H1 (cell line): ENCODE measurements around the gene CSPG5. TPM values are rescaled to one million over a fixed set of nuclear protein-coding genes. Genes with fewer than 3 reads are reported as not detected.

Experiments used
- CTCF ChIA-PET: fragments of 300-600 bp; sonication (Branson Sonifier 250); formaldehyde crosslinking; loops from one replicate; lab custom pipeline; 2021; ENCODE audit not compliant: partially characterized antibody; lab: Charles Lee
- POLR2A ChIA-PET: fragments of 300-600 bp; sonication (Branson Sonifier 250); formaldehyde crosslinking; loops from one replicate; lab custom pipeline; 2021; ENCODE audit warnings: inconsistent platforms; ENCODE audit not compliant: partially characterized antibody; lab: Charles Lee
- DNase-seq, 2 experiments: peaks; one replicate each; pipeline versions ENCODE4 v3.0.0 to v3.0.0-alpha.2; 2010 to 2022; ENCODE audit warnings: low spot score in 2 of 2, low read depth in 1 of 2, mixed read lengths in 1 of 2
- FAIRE-seq: peaks from 2 replicates; lab custom pipeline; 2011; peaks lifted over from hg19 to GRCh38; lab: Jason Lieb, UNC
- H2AFZ ChIP-seq: 2 replicates; pipeline ENCODE4 v1.8.1; 2012; ENCODE audit warnings: low read length, inconsistent platforms
- H2AK5ac ChIP-seq: 2 replicates; pipeline ENCODE4 v1.6.1; 2013; ENCODE audit warnings: low read depth, low read length
- H2BK120ac ChIP-seq: replicated peaks from 2 replicates; pipeline ENCODE3; 2013; ENCODE audit warnings: low read depth, low read length, inconsistent platforms
- H2BK12ac ChIP-seq: 2 replicates; pipeline ENCODE4 v1.6.1; 2013; ENCODE audit warnings: low read depth, low read length
- H2BK15ac ChIP-seq: 2 replicates; pipeline ENCODE4 v1.6.1; 2013; ENCODE audit warnings: low read length
- H2BK20ac ChIP-seq: 2 replicates; pipeline ENCODE4 v1.6.1; 2013; ENCODE audit warnings: low read length
- H2BK5ac ChIP-seq: 2 replicates; pipeline ENCODE4 v1.6.1; 2013; ENCODE audit warnings: low read depth, low read length
- H3K14ac ChIP-seq: 2 replicates; pipeline ENCODE4 v1.6.1; 2013; ENCODE audit warnings: inconsistent platforms; ENCODE audit not compliant: insufficient read length
- H3K18ac ChIP-seq: 2 replicates; pipeline ENCODE4 v1.6.1; 2013; ENCODE audit warnings: low read length; ENCODE audit errors: extremely low read depth
- H3K23ac ChIP-seq: 2 replicates; pipeline ENCODE4 v1.6.1; 2013; ENCODE audit warnings: inconsistent platforms; ENCODE audit not compliant: insufficient read length
- H3K23me2 ChIP-seq: 2 replicates; pipeline ENCODE4 v1.6.1; 2013; ENCODE audit warnings: low read depth, low read length
- H3K27ac ChIP-seq: 2 replicates; pipeline ENCODE4 v1.6.1; 2011; ENCODE audit warnings: low read depth, low read length, inconsistent platforms
- H3K27me3 ChIP-seq, 4 experiments: replicated peaks in 1 of 4; 1 replicate in 1 of 4; 2 replicates in 3 of 4; pipeline versions ENCODE4 v1.6.1 to v1.8.1; 2011 to 2013; ENCODE audit warnings: low read length in 3 of 4, mild to moderate bottlenecking in 3 of 4, inconsistent platforms in 2 of 4, mixed read lengths in 2 of 4, moderate library complexity in 1 of 4; ENCODE audit not compliant: control insufficient read depth in 3 of 4, insufficient read depth in 3 of 4; ENCODE audit errors: extremely low read depth in 1 of 4
- H3K36me3 ChIP-seq, 4 experiments: 2 replicates each; pipeline versions ENCODE4 v1.6.1 to v1.8.1; 2011 to 2013; ENCODE audit warnings: mild to moderate bottlenecking in 4 of 4, low read length in 3 of 4, moderate library complexity in 2 of 4, control low read depth in 1 of 4, inconsistent platforms in 1 of 4; ENCODE audit not compliant: insufficient read depth in 4 of 4, control insufficient read depth in 2 of 4
- H3K4ac ChIP-seq: replicated peaks from 2 replicates; pipeline ENCODE3; 2013; ENCODE audit warnings: low read length, low read depth, mixed read lengths, inconsistent platforms; ENCODE audit not compliant: insufficient read length
- H3K4me1 ChIP-seq, 4 experiments: replicated peaks in 1 of 4; 1 replicate in 1 of 4; 2 replicates in 3 of 4; pipeline versions ENCODE4 v1.6.1 to v1.8.1; 2011 to 2013; ENCODE audit warnings: low read length in 3 of 4, inconsistent platforms in 2 of 4, mixed read lengths in 1 of 4; ENCODE audit not compliant: insufficient read depth in 4 of 4, control insufficient read depth in 3 of 4
- H3K4me2 ChIP-seq, 2 experiments: 2 replicates each; pipeline versions ENCODE4 v1.6.1 to v1.8.1; 2011 to 2013; ENCODE audit warnings: low read depth in 2 of 2, low read length in 2 of 2, control low read depth in 1 of 2, inconsistent platforms in 1 of 2, mild to moderate bottlenecking in 1 of 2; ENCODE audit not compliant: insufficient read depth in 1 of 2
- H3K4me3 ChIP-seq, 4 experiments: fragments of 200-600, 300-600 bp in 1 of 4; sonication (generic), shearing (Covaris generic), sonication (Bioruptor Twin) in 1 of 4; 2 replicates each; pipeline versions ENCODE4 v1.5.1 to v1.8.1; 2011 to 2016; ENCODE audit warnings: low read length in 4 of 4, low read depth in 3 of 4, control low read depth in 2 of 4, inconsistent platforms in 2 of 4, mild to moderate bottlenecking in 2 of 4, mixed read lengths in 1 of 4, moderate library complexity in 1 of 4; ENCODE audit not compliant: insufficient read depth in 2 of 4; ENCODE audit errors: extremely low read depth in 1 of 4
- H3K56ac ChIP-seq: replicated peaks from 2 replicates; pipeline ENCODE3; 2013; ENCODE audit warnings: low read depth, mild to moderate bottlenecking, mixed read lengths, low read length, inconsistent platforms; ENCODE audit not compliant: insufficient read length
- H3K79me1 ChIP-seq: 2 replicates; pipeline ENCODE4 v1.6.1; 2013; ENCODE audit warnings: low read depth, low read length, control low read depth
- H3K79me2 ChIP-seq, 2 experiments: 2 replicates each; pipeline versions ENCODE4 v1.6.1 to v1.8.1; 2012 to 2013; ENCODE audit warnings: low read length in 2 of 2, mild to moderate bottlenecking in 2 of 2, inconsistent platforms in 1 of 2; ENCODE audit not compliant: insufficient read depth in 2 of 2, control insufficient read depth in 1 of 2
- H3K9ac ChIP-seq, 4 experiments: replicated peaks in 1 of 4; 1 replicate in 1 of 4; 2 replicates in 3 of 4; pipeline versions ENCODE4 v1.6.1 to v1.8.1; 2011 to 2013; ENCODE audit warnings: low read depth in 3 of 4, low read length in 3 of 4, control low read depth in 2 of 4, mild to moderate bottlenecking in 2 of 4, moderate library complexity in 2 of 4, inconsistent platforms in 1 of 4; ENCODE audit errors: extremely low read depth in 1 of 4
- H3K9me3 ChIP-seq, 2 experiments: 2 replicates each; pipeline versions ENCODE4 v1.6.1 to v1.8.1; 2012 to 2013; ENCODE audit warnings: mild to moderate bottlenecking in 2 of 2, moderate library complexity in 2 of 2, control low read depth in 1 of 2, inconsistent platforms in 1 of 2, low read depth in 1 of 2, low read length in 1 of 2, mixed read lengths in 1 of 2; ENCODE audit not compliant: insufficient read depth in 2 of 2
- H4K20me1 ChIP-seq, 2 experiments: replicated peaks in 1 of 2; 2 replicates each; pipeline versions ENCODE3 to v1.8.1; 2011 to 2013; ENCODE audit warnings: inconsistent platforms in 2 of 2, low read length in 2 of 2, mild to moderate bottlenecking in 1 of 2; ENCODE audit not compliant: insufficient read depth in 2 of 2, control insufficient read depth in 1 of 2
- H4K5ac ChIP-seq: 2 replicates; pipeline ENCODE4 v1.6.1; 2013; ENCODE audit warnings: low read length, low read depth, mixed read lengths, inconsistent platforms; ENCODE audit not compliant: insufficient read length
- H4K8ac ChIP-seq: 2 replicates; pipeline ENCODE4 v1.8.0; 2013; ENCODE audit warnings: mild to moderate bottlenecking, moderate library complexity, low read length, inconsistent platforms; ENCODE audit not compliant: insufficient read depth; ENCODE audit errors: extremely low read depth
- H4K91ac ChIP-seq: replicated peaks from 2 replicates; pipeline ENCODE3; 2013; ENCODE audit warnings: low read length, mixed read lengths, inconsistent platforms; ENCODE audit not compliant: insufficient read length
- BCL11A ChIP-seq, 2 experiments: IDR thresholded peaks; one replicate each; pipeline ENCODE4 v1.6.1; 2011; ENCODE audit warnings: low read depth in 2 of 2, low read length in 2 of 2, mild to moderate bottlenecking in 2 of 2
- CEBPB ChIP-seq: IDR thresholded peaks from 2 replicates; pipeline ENCODE4 v1.6.1; 2012; ENCODE audit warnings: low read depth, low read length
- HDAC2 ChIP-seq, 2 experiments: fragments of 300-600 bp in 1 of 2; sonication (generic) in 1 of 2; IDR thresholded peaks; 2 replicates each; pipeline ENCODE4 v1.6.1; 2011 to 2012; ENCODE audit warnings: low read depth in 2 of 2, low read length in 2 of 2, mild to moderate bottlenecking in 2 of 2, moderate library complexity in 2 of 2, borderline replicate concordance in 1 of 2, inconsistent platforms in 1 of 2
- POLR2A ChIP-seq, 2 experiments: IDR thresholded peaks; 1 replicate in 1 of 2; 2 replicates in 1 of 2; pipeline ENCODE4 v1.6.1; 2011; ENCODE audit warnings: low read depth in 2 of 2, low read length in 2 of 2, mild to moderate bottlenecking in 2 of 2; ENCODE audit errors: control extremely low read depth in 1 of 2
- SIN3A ChIP-seq, 2 experiments: IDR thresholded peaks in 1 of 2; conservative IDR thresholded peaks in 1 of 2; 2 replicates each; pipeline ENCODE4 v1.6.1; 2011 to 2012; ENCODE audit warnings: low read length in 2 of 2, improper control_type of control experiment in 1 of 2, low read depth in 1 of 2, mild to moderate bottlenecking in 1 of 2
- SUZ12 ChIP-seq: fragments of 200-600 bp; sonication (generic); IDR thresholded peaks from 2 replicates; pipeline ENCODE4 v1.6.1; 2012; ENCODE audit warnings: mild to moderate bottlenecking, inconsistent platforms, low read length, moderate library complexity, mixed read lengths
- TBP ChIP-seq: IDR thresholded peaks from 2 replicates; pipeline ENCODE4 v1.6.1; 2011; ENCODE audit warnings: low read depth, low read length, improper control_type of control experiment
- TCF12 ChIP-seq: IDR thresholded peaks from 2 replicates; pipeline ENCODE4 v1.6.1; 2011; ENCODE audit warnings: low read depth, mild to moderate bottlenecking, low read length
- ZNF274 ChIP-seq: IDR thresholded peaks from 2 replicates; pipeline ENCODE4 v1.7.0; 2012; ENCODE audit warnings: low read length, borderline replicate concordance; ENCODE audit errors: extremely low read depth
- WGBS, 2 experiments: shearing (Covaris generic) in 1 of 2; methylation state at CpG; one replicate each; pipeline versions ENCODE4 v1.1.6 to v1.1.7; 2013 to 2015; ENCODE audit warnings: low lambda C conversion rate in 2 of 2, mixed read lengths in 2 of 2, inconsistent platforms in 1 of 2, low coverage in 1 of 2, missing lambda C conversion rate in 1 of 2; ENCODE audit not compliant: insufficient replicate concordance in 2 of 2, insufficient coverage in 1 of 2, insufficient read length in 1 of 2; ENCODE audit errors: extremely low coverage in 1 of 2, missing lambda C conversion rate in 1 of 2; 5-methylcytosine and 5-hydroxymethylcytosine counted together
- polyA plus RNA-seq, 7 experiments: library from polyadenylated mRNA; depleted of rRNA in 3 of 7; stranded (reverse) in 5 of 7; unstranded in 2 of 7; fragments of >200 nt in 5 of 7; fragments of 200-250 nt in 2 of 7; gene quantifications; 1 replicate in 5 of 7; 2 replicates in 1 of 7; 4 replicates in 1 of 7; pipeline versions ENCODE4 v1.2.1 to v1.2.3, GENCODE V29; 2011 to 2013; ENCODE audit warnings: missing spikeins in 2 of 7, mixed read lengths in 2 of 7
- total RNA-seq: library from RNA; stranded (reverse); fragmentation: NEBNext Ultra II Directional; extraction: Animal tissue kit (Norgen Biotek cat#: 25700); gene quantifications from 2 replicates; pipeline ENCODE4 v1.2.1, GENCODE V29; 2021
- TF ChIP-seq, protein P1 (sequence below): IDR thresholded peaks from 2 replicates; pipeline ENCODE4 v1.6.1; 2011; ENCODE audit warnings: low read depth, mild to moderate bottlenecking, low read length; ENCODE audit not compliant: insufficient read depth
- TF ChIP-seq, protein P2 (sequence below): IDR thresholded peaks from 2 replicates; pipeline ENCODE4 v1.6.1; 2012; ENCODE audit warnings: low read length, inconsistent platforms

The CSPG5 gene
- total and polyA plus RNA-seq, 2 of the 8 experiments (the other 6 are each of a cell fraction or from before 2014, with no cell fraction given), result 2.1 to 7.4 TPM

DNA sequence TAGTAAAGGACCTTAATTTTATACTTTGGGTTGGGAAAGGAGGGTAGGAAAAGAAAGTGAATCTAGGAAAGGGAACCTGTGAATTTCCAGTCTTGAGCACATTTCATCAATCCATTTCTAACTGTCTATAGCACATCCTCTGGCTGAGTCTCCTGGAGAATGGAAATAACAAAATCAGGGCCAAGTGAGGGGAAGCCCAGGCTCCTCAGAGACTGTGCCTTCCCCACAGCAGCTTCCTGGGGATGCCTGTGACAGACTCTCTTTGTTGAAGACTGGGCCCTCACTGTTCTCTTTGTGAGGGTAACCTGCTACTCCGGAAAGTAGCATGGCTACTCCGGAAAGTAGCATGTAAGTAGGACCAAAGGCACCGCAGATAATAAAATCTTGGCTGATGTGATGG, 22.6 kb upstream of the CSPG5 start:
- Histone ChIP-seq H4K5ac (no peak overlapping the region), H3K14ac (no peak overlapping the region), H4K8ac (no peak overlapping the region), H3K27me3 (no peaks in the 10 kb centered on the region), H3K23me2 (no peaks in the 10 kb centered on the region), H2BK12ac (no peak overlapping the region), H3K9me3 (no peaks in the 10 kb centered on the region), H3K4me1 (no peaks in the 10 kb centered on the region), H4K20me1 (peaks cover 0 to 4% of the 10 kb centered on the region in 2 experiments), H3K4ac (no peak overlapping the region), H3K27ac (peak overlapping the region; percentile 50; the same call in 1 of the 2 replicates), H2BK120ac (no peak overlapping the region), H3K79me2 (peaks cover 0 to 4% of the 10 kb centered on the region in 2 experiments; a peak in 1 of 4 replicates), H2AFZ (no peak overlapping the region), H2BK20ac (no peak overlapping the region), H2AK5ac (no peak overlapping the region), H3K23ac (no peak overlapping the region), H3K18ac (no peak overlapping the region), H2BK5ac (no peak overlapping the region), H4K91ac (no peak overlapping the region), H3K36me3 (peaks cover 9 to 48% (median 31%) of the 10 kb centered on the region in 4 experiments), H3K4me3 (no peak overlapping the region), H3K56ac (no peak overlapping the region), H3K79me1 (no peaks in the 10 kb centered on the region), H2BK15ac (no peak overlapping the region), H3K4me2 (no peak overlapping the region), H3K9ac (no peak overlapping the region)
- 74% methylated on average over 3 of the region's 3 CpGs; no CpG with 5 or more reads in 1 of the 2 experiments for WGBS, 2 experiments
- CTCF ChIA-PET, result interaction anchor here (0.6 to 2.2 kb wide), 3 partner anchors 9 to 79 kb away, joined by 3 to 10 read pairs (median 4); no protein-coding TSS in a partner anchor
- no peak for DNase-seq
- no peak for FAIRE-seq
- POLR2A ChIA-PET, result interaction anchor here (1.2 kb wide), 1 partner anchor 20 kb away, joined by 3 read pairs; no protein-coding TSS in a partner anchor
- no peak for TF ChIP-seq SIN3A (conservative IDR thresholded peaks at IDR 0.05 in 1 of 2, IDR thresholded peaks at IDR 0.05 in 1 of 2; ENCODE audit: low read depth in 1 of 2, low read length in 2 of 2)
- no peak for TF ChIP-seq TBP
- no peak for TF ChIP-seq POLR2A (IDR thresholded peaks at IDR 0.05; ENCODE audit: control extremely low read depth in 1 of 2, low read depth in 2 of 2, low read length in 2 of 2)
- TF ChIP-seq BCL11A (IDR thresholded peaks at IDR 0.05; ENCODE audit: low read depth in 2 of 2, low read length in 2 of 2), result no peak
- TF ChIP-seq SUZ12, result no peak
- no peak for TF ChIP-seq ZNF274
- TF ChIP-seq CEBPB, result no peak
- TF ChIP-seq, protein P1, sequence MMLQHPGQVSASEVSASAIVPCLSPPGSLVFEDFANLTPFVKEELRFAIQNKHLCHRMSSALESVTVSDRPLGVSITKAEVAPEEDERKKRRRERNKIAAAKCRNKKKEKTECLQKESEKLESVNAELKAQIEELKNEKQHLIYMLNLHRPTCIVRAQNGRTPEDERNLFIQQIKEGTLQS, result no peak
- TF ChIP-seq, protein P2, sequence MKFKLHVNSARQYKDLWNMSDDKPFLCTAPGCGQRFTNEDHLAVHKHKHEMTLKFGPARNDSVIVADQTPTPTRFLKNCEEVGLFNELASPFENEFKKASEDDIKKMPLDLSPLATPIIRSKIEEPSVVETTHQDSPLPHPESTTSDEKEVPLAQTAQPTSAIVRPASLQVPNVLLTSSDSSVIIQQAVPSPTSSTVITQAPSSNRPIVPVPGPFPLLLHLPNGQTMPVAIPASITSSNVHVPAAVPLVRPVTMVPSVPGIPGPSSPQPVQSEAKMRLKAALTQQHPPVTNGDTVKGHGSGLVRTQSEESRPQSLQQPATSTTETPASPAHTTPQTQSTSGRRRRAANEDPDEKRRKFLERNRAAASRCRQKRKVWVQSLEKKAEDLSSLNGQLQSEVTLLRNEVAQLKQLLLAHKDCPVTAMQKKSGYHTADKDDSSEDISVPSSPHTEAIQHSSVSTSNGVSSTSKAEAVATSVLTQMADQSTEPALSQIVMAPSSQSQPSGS, result no peak
- no peak for TF ChIP-seq HDAC2 (IDR thresholded peaks at IDR 0.05; ENCODE audit: borderline replicate concordance in 1 of 2, low read depth in 2 of 2, low read length in 2 of 2)
- no peak for TF ChIP-seq TCF12
